Activated CD4-positive, alpha-beta T cell treated with anti-CD3 and anti-CD28 coated beads for 24 hours (primary cell): Measurements from ENCODE around the gene CGN.

ENCODE experiments used
- DNase-seq, 2 donors: peaks; one replicate each; pipeline ENCODE4 v3.0.0-alpha.2; 2020; ENCODE audit warnings: low read depth in 2 of 2

The CGN gene

GRCh38 chr1:151510957-151511635, at the start of gene CGN:
CGN (plus strand) TSS chr1:151511387; CDS start chr1:151518520, 7,133 bp downstream.
- peak; percentile 77 to 81 for DNase-seq

- no peak for DNase-seq
Observed at GRCh38 chr1:151461694-151462093, 49.5 kb upstream of the CGN start.

GRCh38 chr1:151465026-151465425, 46.2 kb upstream of the CGN start:
- DNase-seq, result no peak

- DNase-seq, result no peak
Observed at GRCh38 chr1:151472856-151473731, 38.1 kb upstream of the CGN start.

- no peak for DNase-seq
Observed at GRCh38 chr1:151474745-151475144, 36.4 kb upstream of the CGN start.

- no peak for DNase-seq
Observed at GRCh38 chr1:151475175-151475574, 36.0 kb upstream of the CGN start.

- no peak for DNase-seq
Observed at GRCh38 chr1:151476083-151476482, 35.1 kb upstream of the CGN start.

GRCh38 chr1:151477066-151477465, 34.1 kb upstream of the CGN start:
- DNase-seq, result no peak

GRCh38 chr1:151478140-151478812, 32.9 kb upstream of the CGN start:
- DNase-seq, result no peak

- no peak for DNase-seq
Observed at GRCh38 chr1:151478923-151479322, 32.3 kb upstream of the CGN start.

- DNase-seq, result no peak
Observed at GRCh38 chr1:151479462-151479861, 31.7 kb upstream of the CGN start.

- DNase-seq, result no peak
Observed at GRCh38 chr1:151482017-151482416, 29.2 kb upstream of the CGN start.

- DNase-seq, result no peak
Observed at GRCh38 chr1:151485685-151486255, 25.4 kb upstream of the CGN start.

- DNase-seq, result no peak
Observed at GRCh38 chr1:151486557-151486956, 24.6 kb upstream of the CGN start.

- no peak for DNase-seq
Observed at GRCh38 chr1:151491641-151492040, 19.5 kb upstream of the CGN start.

GRCh38 chr1:151492120-151492519, 19.1 kb upstream of the CGN start:
- DNase-seq, result no peak

GRCh38 chr1:151493042-151493441, 18.1 kb upstream of the CGN start:
- no peak for DNase-seq

GRCh38 chr1:151494741-151495281, 16.4 kb upstream of the CGN start:
- DNase-seq, result no peak

- DNase-seq, result no peak
Observed at GRCh38 chr1:151495316-151495715, 15.9 kb upstream of the CGN start.

- DNase-seq, result no peak
Observed at GRCh38 chr1:151499365-151499764, 11.8 kb upstream of the CGN start.

- DNase-seq, result no peak
Observed at GRCh38 chr1:151499930-151500329, 11.3 kb upstream of the CGN start.

GRCh38 chr1:151501474-151501873, 9.7 kb upstream of the CGN start:
- DNase-seq, result no peak
